NCI-H1694 treated with DMSO at 0.1 percent for 48 hours (cell line): Measurements from ENCODE around the gene VWA3B.

Experiments used
- DNase-seq: peaks from one replicate; lab custom pipeline; 2025; lab: John Stamatoyannopoulos, UW

Gene VWA3B

GRCh38 chr2:98172150-98172765 is 85.3 kb downstream of the VWA3B start:
- no peak for DNase-seq

- DNase-seq: no peak
Measured at GRCh38 chr2:98172951-98173350, 86.0 kb downstream of the VWA3B start.

GRCh38 chr2:98175811-98176210 is 88.8 kb downstream of the VWA3B start:
- no peak for DNase-seq

GRCh38 chr2:98177286-98177685 is 90.3 kb downstream of the VWA3B start:
- DNase-seq: no peak

- DNase-seq: no peak
Measured at GRCh38 chr2:98177986-98178385, 91.0 kb downstream of the VWA3B start.

- DNase-seq: no peak
Measured at GRCh38 chr2:98180456-98180855, 93.5 kb downstream of the VWA3B start.

GRCh38 chr2:98181346-98181745 is 94.4 kb downstream of the VWA3B start:
- no peak for DNase-seq

GRCh38 chr2:98185801-98186200 is 98.8 kb downstream of the VWA3B start:
- DNase-seq: no peak

- DNase-seq: no peak
Measured at GRCh38 chr2:98187194-98187593, 100.2 kb downstream of the VWA3B start.

GRCh38 chr2:98188351-98189046 is 101.5 kb downstream of the VWA3B start:
- DNase-seq: no peak

GRCh38 chr2:98191883-98192282 is 104.9 kb downstream of the VWA3B start:
- DNase-seq: no peak

GRCh38 chr2:98201576-98201975 is 114.6 kb downstream of the VWA3B start:
- no peak for DNase-seq

- DNase-seq: no peak
Measured at GRCh38 chr2:98205889-98206288, 118.9 kb downstream of the VWA3B start.

GRCh38 chr2:98212092-98213000 is 125.4 kb downstream of the VWA3B start:
- DNase-seq: no peak

- no peak for DNase-seq
Measured at GRCh38 chr2:98216616-98217015, 129.6 kb downstream of the VWA3B start.

GRCh38 chr2:98219152-98219551 is 132.2 kb downstream of the VWA3B start:
- no peak for DNase-seq

- DNase-seq: no peak
Measured at GRCh38 chr2:98233941-98234340, 147.0 kb downstream of the VWA3B start.

GRCh38 chr2:98234776-98235175 is 147.8 kb downstream of the VWA3B start:
- no peak for DNase-seq

- DNase-seq: no peak
Measured at GRCh38 chr2:98236935-98237334, 150.0 kb downstream of the VWA3B start.

- no peak for DNase-seq
Measured at GRCh38 chr2:98240786-98241398, 153.9 kb downstream of the VWA3B start.

GRCh38 chr2:98241592-98241991 is 154.6 kb downstream of the VWA3B start:
- DNase-seq: no peak

GRCh38 chr2:98242003-98242402 is 155.0 kb downstream of the VWA3B start:
- DNase-seq: no peak
